NCI-H1930 (cell line): ENCODE data around the gene COPS6.

Experiments used
- DNase-seq, 2 experiments: peaks; one replicate each; lab custom pipeline; 2025; lab: John Stamatoyannopoulos, UW

The COPS6 gene

DNA sequence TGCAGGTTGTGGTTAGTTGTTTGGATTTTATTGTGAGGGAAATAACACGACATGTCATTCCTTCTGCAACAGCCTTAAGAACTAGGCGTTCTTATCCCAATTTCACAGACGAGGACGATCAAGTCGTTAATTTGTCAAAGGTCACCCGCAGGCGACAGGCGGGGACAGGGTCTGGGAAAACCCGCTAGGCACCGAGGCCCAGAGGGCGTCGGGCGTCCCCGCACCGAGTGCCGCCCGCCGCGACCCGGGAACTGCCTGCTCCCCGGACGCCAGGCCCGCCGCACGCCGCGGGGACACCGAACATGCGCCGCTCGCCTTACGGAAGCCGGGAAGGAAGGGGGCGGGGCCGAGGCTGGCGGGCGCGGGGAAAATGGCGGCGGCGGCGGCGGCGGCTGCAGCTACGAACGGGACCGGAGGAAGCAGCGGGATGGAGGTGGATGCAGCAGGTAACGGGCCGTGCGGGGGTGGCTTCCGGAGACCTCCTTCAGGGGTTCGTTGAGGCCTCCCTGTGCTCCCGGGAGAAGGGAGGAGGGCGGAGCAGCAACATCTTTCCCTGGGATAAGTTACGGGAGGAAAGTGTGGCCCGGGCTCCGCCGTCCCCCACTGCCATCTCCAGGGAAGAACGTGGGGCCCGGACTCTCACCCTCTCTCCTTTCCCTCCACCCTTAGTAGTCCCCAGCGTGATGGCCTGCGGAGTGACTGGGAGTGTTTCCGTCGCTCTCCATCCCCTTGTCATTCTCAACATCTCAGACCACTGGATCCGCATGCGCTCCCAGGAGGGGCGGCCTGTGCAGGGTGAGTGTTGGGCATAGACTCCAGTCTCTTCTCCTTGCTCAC lies at the start of gene COPS6:
COPS6 (plus strand) TSS at position 349 of the 837 bp plus-strand sequence; CDS start at position 371, 22 bp downstream.
- peak; percentile 55 to 83 for DNase-seq

DNA sequence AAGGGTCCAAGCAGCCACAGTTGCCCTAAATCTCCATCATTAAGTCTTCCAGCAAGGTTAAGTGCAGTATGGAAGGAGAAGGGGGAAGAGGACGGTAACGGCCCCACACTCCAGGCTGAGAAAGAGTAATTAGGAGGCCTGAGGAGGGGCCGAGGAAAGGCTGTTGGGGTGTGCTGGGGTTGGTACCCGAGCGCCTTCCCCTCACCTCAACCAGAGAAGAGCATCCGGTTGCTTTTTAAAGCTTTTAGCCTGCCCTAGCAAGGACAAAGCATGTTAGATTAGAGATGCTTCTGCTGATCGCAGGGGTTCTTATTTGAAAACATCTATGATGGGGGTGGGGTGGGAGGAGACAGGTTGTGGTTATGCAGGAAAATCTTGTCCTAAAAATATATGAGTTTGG lies 48.2 kb upstream of the COPS6 start:
- DNase-seq = no peak

DNA sequence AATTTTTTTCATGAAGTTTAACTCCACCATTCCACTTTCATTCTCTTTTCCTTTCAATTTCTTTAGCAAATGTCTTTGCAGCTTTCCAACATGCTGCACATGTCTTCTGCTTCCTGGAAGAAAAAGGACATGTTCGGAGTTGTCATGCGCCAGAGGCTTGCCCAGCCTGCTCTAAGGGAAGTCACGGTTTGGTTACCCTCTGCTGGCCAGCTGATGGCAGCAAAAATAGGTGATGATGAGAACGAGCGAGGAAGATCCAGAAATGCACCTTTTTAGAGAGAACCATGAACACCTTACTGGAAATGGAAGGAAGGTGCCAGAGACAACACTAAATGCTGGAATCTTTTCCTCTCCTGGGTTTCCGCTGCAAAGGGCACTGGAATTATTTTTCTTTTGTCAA lies 44.1 kb upstream of the COPS6 start:
- no peak for DNase-seq

DNA sequence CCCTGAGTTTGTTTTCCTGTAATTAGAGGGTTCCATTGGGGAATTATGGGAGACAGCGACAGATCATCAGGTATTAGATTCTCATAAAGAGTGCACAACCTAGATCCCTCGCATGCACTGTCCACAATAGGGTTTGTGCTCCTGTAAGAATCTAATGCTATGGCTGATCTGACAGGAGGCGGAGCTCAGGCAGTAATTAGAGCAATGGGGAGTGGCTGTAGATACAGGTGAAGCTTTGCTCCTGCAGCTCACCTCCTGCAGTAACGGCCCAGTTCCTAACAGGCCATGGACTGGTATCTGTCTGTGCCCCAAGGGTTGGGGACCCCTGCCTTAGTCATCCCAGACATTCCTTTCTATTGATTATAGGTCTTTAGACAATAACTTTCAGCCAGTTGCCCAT lies 40.1 kb upstream of the COPS6 start:
- DNase-seq = no peak

DNA sequence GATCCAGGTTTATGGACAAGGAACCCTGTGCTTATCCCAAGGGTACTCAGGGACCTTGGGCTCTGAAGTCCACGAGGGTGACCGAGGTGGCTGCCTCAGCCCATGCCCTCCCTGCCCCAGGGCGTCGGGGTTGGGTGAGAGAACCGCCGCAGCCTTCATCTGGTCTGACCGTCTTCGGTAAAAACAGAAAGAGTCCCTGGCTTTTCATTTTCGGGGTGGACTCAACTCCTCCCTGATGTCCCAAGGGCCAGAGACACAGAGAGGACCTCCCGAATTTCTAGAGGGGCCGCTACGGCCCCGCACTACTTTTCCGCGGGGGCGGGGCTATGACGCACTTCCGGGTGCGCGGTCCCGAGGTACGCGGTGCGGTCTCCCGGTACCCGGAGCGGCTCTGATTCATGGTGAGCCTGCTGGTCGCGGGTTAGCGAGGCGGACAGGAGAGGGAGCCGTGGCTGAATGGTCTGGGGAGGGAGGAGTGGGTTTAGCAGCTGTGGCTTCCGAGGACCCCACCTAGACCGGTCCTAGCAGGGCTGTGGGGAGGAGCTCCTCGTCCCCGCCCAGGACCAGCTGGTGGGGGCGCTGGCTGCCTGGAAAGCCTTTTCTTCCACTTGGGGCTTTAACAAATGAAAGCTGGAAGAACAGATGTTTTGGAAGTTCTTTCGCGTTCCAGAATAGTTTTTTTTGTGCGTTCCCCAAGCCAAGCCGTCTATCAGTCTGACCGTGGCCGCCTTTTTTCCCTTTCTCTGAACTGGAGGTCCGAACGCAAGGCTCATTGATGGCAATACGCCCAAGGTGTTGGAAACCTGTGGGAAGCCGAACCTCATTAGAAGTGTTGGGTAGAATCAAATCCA lies 39.1 kb upstream of the COPS6 start, which contains the start of gene ZSCAN21:
ZSCAN21 (plus strand) TSS at position 334 of the 851 bp plus-strand sequence. CDS start 7,233 bp downstream, outside the sequence.
- DNase-seq = peak; percentile 85 to 89

DNA sequence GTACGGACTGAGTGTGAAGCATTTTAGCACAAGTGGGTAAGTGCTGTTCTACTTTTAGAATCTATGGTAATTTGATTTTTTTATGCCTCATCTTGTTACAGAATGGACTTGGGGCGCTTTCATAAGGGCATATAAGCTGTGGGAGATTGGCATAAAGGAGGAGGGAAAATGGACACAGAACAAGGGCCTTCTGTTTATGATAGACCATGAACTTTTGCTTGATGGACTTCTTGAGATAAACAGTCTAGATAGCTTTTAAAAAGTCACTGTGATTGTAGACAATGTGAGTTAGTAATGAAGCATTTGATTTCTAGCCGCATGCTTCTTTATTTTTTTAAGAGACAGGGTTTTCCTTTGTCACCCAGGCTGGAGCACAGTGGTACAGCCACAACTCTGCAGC lies 37.2 kb upstream of the COPS6 start:
- DNase-seq = no peak

DNA sequence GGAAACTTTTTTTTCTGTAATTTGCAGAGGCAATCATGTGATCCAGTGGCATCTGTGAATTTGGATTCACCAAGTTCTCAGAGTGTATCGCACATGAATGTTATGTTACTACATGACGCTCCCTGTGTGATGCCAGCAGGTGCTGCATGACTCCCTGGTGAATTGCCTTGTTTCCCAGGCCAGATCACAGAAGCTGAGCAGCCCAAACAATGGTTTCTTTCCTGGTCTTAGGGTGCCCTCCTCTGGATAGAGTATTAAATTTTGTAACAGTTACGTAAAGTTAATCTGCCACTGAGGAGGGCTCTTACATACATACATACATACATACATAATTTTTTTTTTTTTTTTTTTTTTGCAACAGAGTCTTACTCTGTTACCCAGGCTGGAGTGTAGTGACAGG lies 35.6 kb upstream of the COPS6 start:
- peak; percentile 47 to 53 for DNase-seq

DNA sequence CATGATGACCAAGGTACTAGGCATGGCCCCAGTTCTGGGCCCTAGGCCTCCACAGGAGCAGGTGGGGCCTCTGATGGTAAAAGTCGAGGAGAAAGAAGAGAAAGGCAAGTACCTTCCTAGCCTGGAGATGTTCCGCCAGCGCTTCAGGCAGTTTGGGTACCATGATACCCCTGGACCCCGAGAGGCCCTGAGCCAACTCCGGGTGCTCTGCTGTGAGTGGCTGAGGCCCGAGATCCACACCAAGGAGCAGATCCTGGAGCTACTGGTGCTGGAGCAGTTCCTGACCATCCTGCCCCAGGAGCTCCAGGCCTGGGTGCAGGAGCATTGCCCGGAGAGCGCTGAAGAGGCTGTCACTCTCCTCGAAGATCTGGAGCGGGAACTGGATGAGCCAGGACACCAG lies 31.8 kb upstream of the COPS6 start:
- DNase-seq = no peak

DNA sequence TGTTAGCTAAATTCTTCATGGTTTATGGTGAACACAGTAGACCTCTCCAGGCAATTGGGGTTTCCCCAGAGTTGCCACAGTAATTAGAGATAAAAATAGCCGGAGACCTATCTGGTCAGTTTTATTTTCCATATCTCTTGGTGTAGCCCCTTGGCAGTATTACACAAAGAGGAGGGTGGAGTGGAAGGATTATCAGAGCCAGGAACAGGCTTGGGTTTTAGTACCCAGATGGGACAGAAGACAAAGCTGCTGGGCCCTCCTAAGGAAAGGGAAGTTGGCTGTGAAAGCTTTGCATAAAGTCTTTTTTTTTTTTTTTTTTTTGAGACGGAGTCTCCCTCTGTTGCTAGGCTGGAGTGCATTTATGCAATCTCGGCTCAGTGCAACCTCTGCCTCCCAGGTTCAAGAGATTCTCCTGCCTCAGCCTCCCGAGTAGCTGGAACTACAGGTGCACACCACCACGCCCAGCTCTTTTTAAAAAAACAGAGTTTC lies 29.5 kb upstream of the COPS6 start:
- DNase-seq = no peak

DNA sequence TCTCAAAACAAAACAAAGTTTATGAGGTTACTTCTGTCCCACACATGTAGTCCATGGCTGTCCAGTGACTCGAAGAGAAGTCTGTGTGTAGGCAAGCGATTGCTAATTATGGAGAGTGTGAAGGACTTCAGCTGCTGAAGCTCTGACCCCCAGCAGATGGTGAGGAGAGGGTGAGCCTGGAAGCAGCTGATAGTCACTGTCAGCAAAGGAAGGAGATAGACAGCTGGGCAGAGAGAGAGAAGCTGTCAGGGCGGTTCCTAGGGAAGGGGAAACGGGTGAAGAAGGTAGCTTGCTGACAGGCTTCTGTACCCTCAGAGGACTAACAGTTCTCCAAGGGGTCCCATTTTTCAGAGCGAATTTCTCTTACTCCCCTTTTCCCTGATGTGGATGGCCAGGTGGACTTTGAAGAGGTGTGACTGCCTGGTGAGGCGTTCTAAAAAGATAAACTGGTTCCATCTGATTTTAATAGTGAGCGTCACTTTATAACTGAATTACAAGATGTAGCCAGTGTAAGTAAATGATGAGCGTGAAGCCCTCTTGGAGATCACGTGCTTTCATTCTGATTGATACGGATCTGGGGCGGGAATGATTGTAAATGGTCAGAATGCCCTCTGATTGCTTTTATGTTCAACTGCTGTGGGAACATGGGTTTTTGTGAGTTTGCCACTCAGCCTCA lies 27.1 kb upstream of the COPS6 start:
- no peak for DNase-seq

DNA sequence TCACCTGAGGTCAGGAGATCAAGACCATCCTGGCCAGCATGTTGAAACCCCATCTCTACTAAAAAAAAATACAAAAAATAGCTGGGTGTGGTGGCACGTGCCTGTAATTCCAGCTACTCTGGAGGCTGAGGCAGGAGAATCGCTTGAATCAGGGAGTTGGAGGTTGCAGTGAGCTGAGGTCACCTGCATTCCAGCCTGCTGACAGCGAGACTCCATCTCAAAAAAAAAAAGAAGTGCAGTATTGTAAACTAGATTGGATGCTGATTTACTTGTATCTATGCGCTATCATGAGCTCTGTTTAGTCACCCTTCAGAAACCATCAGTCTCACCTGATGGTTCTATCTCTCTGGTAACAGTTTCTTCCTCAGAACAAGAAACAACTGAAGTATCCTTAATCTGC lies 25.4 kb upstream of the COPS6 start:
- DNase-seq = no peak

DNA sequence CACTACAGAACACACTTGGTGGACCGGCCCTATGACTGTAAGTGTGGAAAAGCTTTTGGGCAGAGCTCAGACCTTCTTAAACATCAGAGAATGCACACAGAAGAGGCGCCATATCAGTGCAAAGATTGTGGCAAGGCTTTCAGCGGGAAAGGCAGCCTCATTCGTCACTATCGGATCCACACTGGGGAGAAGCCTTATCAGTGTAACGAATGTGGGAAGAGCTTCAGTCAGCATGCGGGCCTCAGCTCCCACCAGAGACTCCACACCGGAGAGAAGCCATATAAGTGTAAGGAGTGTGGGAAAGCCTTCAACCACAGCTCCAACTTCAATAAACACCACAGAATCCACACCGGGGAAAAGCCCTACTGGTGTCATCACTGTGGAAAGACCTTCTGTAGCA lies 24.6 kb upstream of the COPS6 start:
- DNase-seq = no peak

DNA sequence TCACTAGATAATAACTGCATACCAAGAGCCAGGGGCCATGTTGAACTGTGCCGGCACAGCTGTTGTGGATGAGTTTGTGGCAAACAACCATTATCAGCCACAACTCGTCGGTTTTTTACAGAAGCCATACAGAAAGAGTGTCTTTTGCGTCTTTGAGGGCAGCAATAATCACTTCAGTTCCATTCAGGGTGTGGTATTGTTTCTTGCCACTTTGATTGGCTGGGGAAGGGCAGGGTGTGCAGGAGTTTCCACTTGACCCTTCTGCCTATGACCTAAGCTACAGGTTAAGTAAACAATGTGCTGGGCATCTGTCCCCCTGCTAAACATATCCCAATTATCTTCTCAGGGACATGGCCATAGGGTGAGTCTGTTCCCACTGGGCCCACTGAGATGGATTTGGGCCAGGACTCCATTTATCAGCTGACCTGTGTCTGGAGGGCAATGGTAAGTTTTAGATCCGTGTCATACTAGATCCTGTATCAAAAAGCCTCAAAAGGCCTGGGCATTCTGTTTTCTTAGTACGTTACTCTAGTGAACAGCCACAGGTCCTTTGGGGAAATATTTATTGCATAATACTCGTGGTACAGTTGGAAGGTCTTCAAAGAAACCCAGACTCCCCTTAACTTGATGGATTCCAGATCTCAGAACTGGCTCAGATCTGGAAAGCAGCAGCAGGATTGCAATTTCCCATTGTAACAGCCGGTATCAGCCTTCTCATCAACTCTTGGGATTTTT lies 23.1 kb upstream of the COPS6 start:
- DNase-seq = no peak

DNA sequence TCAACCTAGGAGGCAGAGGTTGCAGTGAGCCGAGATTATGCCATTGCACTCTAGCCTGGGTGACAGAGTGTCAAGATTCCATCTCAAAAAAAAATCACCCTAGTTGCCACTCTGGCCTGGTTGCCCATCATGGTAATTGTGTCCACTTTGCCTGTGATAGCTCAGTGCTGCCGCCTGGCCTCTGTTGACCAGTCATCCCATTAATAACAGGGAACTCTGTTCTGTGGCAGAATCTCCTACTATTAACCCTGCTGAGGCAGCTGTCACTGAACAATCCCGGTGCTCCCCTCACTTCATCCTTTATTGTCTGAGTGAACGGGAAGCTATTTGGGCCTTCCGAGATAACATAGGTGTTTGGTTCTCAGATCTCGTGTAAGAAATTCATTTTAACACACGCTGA lies 21.8 kb upstream of the COPS6 start:
- no peak for DNase-seq

DNA sequence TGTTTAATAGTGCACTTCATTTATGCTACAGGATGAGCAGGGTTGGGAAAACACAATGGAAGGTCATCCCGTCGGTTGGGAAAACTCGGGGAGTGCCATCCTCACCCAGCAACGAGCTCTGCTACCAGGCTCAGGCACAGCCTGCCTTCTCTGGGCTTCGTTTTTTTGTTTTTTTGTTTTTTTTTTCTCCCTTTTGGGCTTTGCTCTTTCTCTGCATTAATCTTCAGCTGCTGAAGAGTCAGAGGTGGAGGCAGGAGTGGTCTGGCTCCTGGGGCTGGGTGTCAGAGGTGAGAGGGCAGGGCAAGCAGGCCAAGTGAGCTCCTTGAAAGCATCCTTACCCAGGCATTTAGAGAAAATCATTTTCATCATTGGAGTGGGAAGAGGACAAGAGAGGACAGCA lies 18.8 kb upstream of the COPS6 start:
- DNase-seq = no peak

DNA sequence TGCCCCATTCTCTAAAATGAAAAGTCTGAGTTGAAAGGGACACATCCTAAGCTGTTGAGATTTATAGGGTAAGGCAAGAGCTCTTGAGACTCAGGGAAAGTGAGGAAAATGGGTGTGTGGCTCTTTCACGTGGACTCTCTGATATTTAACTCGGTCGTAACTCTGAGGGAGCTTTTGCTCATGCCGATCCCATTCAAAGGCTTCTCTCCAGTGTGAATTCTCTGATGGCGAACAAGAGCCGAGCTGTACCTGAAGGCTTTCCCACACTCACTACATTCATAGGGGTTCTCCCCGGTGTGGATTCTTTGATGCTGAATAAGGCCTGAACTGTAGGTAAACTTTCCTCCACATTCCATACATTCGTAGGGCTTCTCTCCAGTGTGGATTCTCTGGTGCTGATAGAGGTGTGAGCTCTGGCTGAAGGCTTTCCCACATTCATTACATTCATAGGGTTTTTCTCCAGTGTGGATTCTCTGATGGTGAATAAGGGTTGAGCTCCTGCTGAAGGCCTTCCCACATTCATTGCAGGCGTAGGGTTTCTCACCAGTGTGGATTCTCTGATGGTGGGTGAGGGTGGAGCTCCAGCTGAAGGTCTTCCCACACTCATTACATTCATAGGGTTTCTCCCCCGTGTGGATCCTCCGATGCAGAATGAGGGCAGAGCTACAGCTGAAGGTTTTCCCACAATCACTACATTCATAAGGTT lies 17.6 kb upstream of the COPS6 start:
- no peak for DNase-seq

DNA sequence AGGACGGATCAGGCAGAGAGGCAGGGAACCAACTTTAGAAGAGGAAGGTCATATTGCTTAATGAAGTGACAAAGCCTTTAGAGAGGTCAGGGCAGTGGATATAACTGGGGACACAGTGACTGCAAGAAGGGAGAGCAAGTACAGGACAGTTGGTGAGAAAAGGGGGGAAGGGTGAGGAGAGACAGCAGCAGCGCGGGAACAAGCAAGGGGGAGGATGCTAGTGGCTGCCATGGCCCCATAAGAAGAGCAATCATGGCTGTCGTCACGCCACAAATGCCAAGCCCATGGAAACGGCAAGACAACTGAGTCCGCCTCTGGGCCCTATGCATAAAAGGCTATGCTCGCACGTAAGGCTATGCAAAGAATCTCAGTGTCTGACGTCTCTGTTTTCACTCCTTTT lies 16.3 kb upstream of the COPS6 start:
- no peak for DNase-seq

DNA sequence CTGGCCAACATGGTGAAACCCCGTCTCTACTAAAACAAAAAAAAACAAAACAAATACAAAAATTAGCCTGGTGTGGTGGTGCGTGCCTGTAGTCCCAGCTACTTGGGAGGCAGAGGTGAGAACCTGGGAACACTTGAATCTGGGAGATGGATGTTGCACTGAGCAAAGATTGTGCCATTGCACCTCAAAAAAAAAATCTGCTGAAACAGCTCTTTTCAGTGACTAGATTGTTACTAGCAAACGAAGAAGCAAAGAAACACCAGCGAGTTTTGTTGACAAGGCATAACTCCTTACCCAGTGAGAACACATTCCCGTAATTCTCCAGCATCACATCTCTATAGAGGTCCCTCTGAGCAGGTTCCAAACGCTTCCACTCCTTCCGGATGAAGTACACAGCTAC lies 13.9 kb upstream of the COPS6 start:
- no peak for DNase-seq

DNA sequence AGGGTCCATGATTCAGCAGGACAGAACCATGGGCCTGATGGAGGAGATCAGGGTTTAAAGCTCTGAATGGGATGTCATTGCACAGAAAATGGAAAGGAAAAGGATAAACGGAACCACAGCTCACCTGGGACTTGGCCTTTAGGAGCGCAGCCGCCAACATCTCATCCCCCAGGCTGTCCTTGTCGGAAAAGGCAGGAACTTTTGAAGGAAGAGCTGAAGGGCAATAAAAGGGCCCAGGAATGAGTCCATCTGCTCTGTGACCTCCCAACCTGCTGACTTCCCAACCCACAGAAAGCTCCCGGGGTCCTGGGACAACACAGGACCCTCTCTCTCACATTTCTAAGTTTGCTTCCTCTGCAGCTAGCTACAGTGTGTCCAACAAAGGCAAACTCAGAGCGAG lies 13.4 kb upstream of the COPS6 start:
- no peak for DNase-seq

DNA sequence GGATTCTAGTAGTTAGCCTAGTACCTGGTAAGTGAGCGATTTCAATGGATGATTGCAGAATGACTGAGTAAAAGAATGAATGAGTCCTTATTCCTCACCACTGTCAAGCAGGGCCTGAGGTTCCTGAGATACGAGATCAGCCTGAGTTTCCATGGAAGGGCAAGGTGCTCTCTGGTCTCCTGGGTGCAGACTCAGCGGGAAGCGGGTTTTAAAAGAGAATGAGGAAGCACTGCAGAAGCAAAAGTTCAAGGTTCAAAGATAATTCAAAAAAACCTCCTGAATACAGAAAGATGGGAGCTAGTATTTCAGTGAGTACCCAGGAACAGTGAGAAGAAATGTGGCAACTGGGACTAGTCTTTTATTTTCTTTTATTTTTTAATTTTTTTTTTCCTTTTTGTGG lies 11.6 kb upstream of the COPS6 start:
- DNase-seq = no peak

DNA sequence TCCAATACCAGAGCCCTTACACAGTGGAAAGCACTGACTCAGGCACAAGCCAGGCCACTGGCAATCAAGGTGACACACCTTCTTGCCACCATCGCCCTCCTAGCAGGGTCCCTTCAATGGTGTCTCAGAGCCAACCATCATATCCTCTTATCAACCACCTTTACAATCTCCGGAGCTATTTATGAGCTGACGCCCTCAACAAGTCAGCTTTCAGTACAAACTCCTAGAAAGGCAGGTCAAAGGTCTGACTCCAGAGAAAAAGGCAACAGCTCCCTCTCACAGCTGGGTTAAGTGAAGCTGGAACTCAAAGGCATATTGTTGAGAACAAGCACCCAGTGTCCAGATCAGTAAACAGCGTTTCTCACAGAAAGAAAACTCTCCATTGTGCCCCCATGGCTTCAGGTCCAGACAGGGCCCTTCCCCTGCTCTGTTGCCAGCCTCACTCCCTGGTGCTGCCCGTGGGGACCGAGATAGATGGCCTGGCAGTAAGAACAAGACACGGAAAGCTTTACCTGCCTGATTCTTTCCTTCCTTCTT lies 9.7 kb upstream of the COPS6 start:
- no peak for DNase-seq
